Measurements from ENCODE around the gene ASIP. TPM values are rescaled to one million over a fixed set of nuclear protein-coding genes. Genes with fewer than 3 reads are reported as not detected.
"Not testable (repeated sequence)": the region's sequence is repeated elsewhere in the genome, so short reads cannot be mapped to it uniquely, and the experiment has no call there.

Gene ASIP, protein sequence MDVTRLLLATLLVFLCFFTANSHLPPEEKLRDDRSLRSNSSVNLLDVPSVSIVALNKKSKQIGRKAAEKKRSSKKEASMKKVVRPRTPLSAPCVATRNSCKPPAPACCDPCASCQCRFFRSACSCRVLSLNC
- total RNA-seq, result not detected in 2 replicates

DNA sequence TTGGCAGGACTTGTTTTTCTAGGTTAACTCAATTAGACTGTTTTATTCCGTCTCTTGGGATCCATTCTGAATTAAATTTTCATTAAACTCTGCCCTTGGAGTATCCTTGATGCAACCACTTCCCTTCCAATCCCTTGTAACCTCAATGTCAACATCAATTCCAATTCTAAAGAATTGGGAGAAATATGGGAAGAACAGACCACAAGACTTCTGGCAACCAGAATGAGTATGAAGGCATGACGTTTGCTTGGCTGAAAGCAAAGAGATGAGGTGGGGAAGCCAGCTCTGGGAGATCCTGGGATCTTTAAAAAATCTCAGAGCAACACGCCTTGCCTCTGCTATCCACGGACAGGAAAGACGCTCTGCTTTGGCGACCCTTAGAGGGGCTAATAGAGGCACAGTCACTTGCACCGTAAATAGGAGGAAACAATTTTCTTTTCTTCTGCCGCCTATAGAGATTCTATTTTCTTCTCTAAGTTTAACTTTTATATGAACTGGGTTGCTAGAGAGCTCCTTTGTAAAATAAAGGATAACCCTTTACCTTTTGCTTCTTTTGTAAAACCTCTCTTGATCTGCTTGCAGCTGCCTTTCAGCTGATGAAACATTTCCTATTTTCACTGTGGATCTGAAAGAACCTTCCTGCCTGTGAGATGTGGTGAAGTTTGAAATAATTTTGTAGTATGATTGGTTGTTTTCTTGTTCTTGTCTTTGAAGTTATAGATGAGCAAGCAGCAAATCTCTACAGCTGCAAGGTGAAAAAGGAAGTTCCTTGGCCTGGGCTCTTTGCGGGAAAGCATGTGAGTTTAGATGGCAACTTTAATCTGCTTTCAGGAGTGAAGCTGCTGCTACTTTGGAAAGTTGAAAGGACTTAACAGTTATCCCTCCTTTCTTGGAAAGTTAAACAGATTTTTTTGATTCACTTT is at the start of gene ASIP:
ASIP (plus strand) TSS at position 731 of the 923 bp plus-strand sequence. CDS start 18,952 bp downstream, outside the sequence.
- intact Hi-C loops (cut with micrococcal nuclease), result no loop called here
- no peak for DNase-seq (ENCODE audit: low spot score)
- no peak within 1 kb of the TSS for H3K27ac Mint-ChIP-seq
- H3K9me3 Mint-ChIP-seq, result peaks cover 16% of the 10 kb centered on the region
- no peak within 1 kb of the TSS for H3K4me3 Mint-ChIP-seq
- peaks cover 10% of the 10 kb centered on the region for H3K4me1 Mint-ChIP-seq (ENCODE audit: low read depth)
- H3K27me3 Mint-ChIP-seq (ENCODE audit: insufficient read depth), result peaks cover 7% of the 10 kb centered on the region
- H3K36me3 Mint-ChIP-seq (ENCODE audit: low read depth), result no peaks in the 10 kb centered on the region

DNA sequence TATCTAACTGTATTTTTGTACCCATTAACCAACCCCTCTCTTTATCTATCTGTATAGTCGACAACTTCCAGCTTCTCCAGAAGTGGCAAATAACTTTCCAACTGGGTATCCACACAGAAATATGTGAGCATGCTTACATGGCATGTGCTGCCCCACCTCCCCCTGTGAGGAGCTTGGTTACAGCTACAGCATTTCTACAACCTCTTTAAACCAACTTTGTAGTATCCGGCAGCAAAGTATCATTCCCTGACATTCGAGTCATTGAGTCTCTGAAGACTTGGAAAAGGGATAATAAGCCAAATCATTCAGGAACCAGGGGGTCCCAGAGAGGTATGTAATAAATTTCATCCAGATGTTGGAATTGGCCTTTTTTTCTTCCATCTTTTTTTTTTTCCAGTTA is 48.2 kb upstream of the ASIP start:
- intact Hi-C loops (cut with micrococcal nuclease), result no loop called here
- H3K4me1 Mint-ChIP-seq (ENCODE audit: low read depth), result no peaks in the 10 kb centered on the region
- H3K4me3 Mint-ChIP-seq, result no peak overlapping the region
- no peak for DNase-seq (ENCODE audit: low spot score)
- H3K9me3 Mint-ChIP-seq, result no peaks in the 10 kb centered on the region
- H3K27ac Mint-ChIP-seq, result no peak overlapping the region
- peaks cover 12% of the 10 kb centered on the region for H3K27me3 Mint-ChIP-seq (ENCODE audit: insufficient read depth)
- H3K36me3 Mint-ChIP-seq (ENCODE audit: low read depth), result no peaks in the 10 kb centered on the region

DNA sequence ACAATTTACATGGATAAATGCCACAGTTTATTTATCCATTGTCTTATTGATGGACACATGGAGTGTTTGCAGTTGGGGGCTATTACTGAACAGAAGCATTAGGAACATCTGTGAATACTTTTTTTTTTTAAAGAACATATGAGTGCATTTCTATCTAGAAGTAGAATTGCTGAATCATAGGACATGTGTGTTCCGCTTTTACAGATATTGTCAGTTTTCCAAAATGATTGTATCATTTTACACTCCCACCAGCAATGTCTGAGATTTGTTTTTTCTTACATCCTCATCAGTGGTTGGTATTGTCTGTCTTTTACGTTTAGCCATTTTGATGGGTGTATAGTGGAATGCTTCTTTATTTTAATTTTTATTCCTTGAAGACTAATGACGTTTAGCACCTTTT is 42.0 kb upstream of the ASIP start:
- no peaks in the 10 kb centered on the region for H3K9me3 Mint-ChIP-seq
- no peaks in the 10 kb centered on the region for H3K36me3 Mint-ChIP-seq (ENCODE audit: low read depth)
- H3K4me1 Mint-ChIP-seq (ENCODE audit: low read depth), result no peaks in the 10 kb centered on the region
- no peak overlapping the region for H3K4me3 Mint-ChIP-seq
- intact Hi-C loops (cut with micrococcal nuclease), result no loop called here
- no peak for DNase-seq (ENCODE audit: low spot score)
- no peak overlapping the region for H3K27ac Mint-ChIP-seq
- H3K27me3 Mint-ChIP-seq (ENCODE audit: insufficient read depth), result peaks cover 25% of the 10 kb centered on the region

DNA sequence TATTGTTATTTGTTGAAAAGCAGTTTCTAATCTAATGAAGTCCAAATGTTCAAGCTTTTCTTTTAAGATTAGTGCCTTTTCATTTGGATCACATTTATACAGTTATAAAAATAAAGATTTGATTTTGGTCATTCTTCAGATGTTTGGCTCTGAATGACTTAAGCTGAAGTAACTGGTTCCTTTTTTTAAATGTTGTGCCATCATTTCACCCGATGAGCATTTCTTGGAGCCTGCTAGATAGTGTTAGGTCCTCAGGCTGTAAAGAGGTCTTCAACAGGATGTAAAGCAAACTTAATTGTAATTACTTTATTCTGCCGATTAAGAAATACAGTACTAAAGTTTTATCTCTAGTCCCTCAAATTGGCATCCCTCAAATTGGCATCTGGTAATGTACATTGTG is 41.2 kb upstream of the ASIP start:
- H3K27me3 Mint-ChIP-seq (ENCODE audit: insufficient read depth), result peaks cover 25% of the 10 kb centered on the region
- DNase-seq (ENCODE audit: low spot score), result no peak
- H3K36me3 Mint-ChIP-seq (ENCODE audit: low read depth), result no peaks in the 10 kb centered on the region
- H3K4me3 Mint-ChIP-seq, result no peak overlapping the region
- no peak overlapping the region for H3K27ac Mint-ChIP-seq
- intact Hi-C loops (cut with micrococcal nuclease), result no loop called here
- H3K4me1 Mint-ChIP-seq (ENCODE audit: low read depth), result peaks cover 2% of the 10 kb centered on the region
- H3K9me3 Mint-ChIP-seq, result no peaks in the 10 kb centered on the region

DNA sequence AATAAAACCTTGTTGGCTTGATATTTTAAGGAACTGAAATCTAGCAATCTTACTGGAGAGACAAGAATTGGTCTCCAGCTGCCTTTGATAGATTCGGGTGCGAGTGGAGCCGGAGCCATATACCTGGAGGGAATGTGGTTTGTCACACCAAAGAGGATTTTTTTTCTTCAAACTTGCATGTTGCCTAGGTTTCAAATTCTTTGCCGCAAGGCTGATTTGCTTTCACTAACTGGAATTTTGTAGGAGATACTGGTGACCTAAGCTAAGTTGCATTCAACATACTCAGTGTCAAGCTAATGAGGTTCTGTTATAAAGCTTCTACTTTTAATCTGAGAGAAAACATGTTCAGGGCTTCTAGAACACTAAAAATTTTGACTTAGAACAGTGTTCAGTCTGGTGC is 39.7 kb upstream of the ASIP start:
- intact Hi-C loops (cut with micrococcal nuclease), result no loop called here
- no peaks in the 10 kb centered on the region for H3K9me3 Mint-ChIP-seq

DNA sequence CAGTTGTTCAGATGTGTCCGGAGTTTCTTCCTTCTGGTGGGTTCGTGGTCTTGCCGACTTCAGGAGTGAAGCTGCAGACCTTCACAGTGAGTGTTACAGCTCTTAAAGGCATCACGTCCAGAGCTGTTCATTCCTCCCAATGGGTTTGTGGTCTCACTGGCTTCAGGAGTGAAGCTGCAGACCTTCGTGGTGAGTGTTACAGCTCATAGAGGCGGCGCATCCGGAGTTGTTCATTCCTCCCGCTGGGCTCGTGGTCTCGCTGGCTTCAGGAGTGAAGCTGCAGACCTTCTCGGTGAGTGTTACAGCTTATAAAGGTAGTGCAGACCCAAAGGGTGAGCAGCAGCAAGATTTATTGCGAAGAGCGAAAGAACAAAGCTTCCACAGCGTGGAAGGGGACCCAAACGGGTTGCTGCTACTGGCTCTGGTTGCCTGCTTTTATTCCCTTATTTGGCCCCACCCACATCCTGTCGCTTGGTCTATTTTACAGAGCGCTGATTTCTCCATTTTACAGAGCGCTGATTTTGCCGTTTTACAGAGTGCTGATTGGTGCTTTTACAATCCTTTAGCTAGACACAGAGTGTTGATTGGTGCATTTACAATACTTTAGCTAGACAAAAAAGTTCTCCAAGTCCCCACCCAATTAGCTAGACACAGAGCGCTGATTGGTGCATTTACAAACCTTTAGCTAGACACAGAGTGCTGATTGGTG is 35.9 kb upstream of the ASIP start:
- peak overlapping the region; percentile 71 for H3K4me3 Mint-ChIP-seq
- H3K27ac Mint-ChIP-seq; H3K9me3 Mint-ChIP-seq; H3K4me1 Mint-ChIP-seq (ENCODE audit: low read depth); DNase-seq (ENCODE audit: low spot score); intact Hi-C loops (cut with micrococcal nuclease); H3K36me3 Mint-ChIP-seq (ENCODE audit: low read depth): not testable (repeated sequence)
- H3K27me3 Mint-ChIP-seq (ENCODE audit: insufficient read depth), result peaks cover 15% of the 10 kb centered on the region

More for the DNA sequence above, 39.7 kb upstream of the ASIP start:
- Mint-ChIP-seq H3K27ac (no peak overlapping the region), H3K4me3 (no peak overlapping the region), H3K36me3 (ENCODE audit: low read depth) (no peaks in the 10 kb centered on the region), H3K4me1 (ENCODE audit: low read depth) (peaks cover 5% of the 10 kb centered on the region), H3K27me3 (ENCODE audit: insufficient read depth) (peaks cover 23% of the 10 kb centered on the region)
- DNase-seq (ENCODE audit: low spot score), result no peak

DNA sequence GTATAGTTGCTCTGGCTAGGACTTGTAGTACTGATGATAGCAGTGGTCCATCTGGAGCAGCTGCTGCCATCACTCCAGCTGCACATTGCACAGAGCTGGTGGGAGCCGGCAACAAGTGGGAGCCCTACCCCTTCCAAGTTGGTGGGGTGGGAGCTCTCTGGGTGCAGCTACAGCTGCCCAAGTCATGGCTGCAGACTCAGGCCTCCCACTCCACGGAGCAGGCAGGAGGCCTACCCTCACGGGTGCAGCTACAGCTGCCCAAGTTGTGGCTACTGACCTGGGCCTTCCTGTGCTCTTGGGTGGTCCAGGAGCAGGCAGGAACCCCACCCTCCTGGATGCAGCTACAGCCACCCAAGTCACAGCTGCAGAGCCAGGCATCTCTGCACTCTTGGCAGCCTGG is 32.1 kb upstream of the ASIP start:
- H3K4me3 Mint-ChIP-seq, result no peak overlapping the region
- H3K27ac Mint-ChIP-seq, result no peak overlapping the region
- intact Hi-C loops (cut with micrococcal nuclease), result no loop called here
- H3K4me1 Mint-ChIP-seq (ENCODE audit: low read depth), result peaks cover 5% of the 10 kb centered on the region
- peaks cover 6% of the 10 kb centered on the region for H3K27me3 Mint-ChIP-seq (ENCODE audit: insufficient read depth)
- H3K9me3 Mint-ChIP-seq, result peaks cover 11% of the 10 kb centered on the region
- DNase-seq (ENCODE audit: low spot score), result no peak
- H3K36me3 Mint-ChIP-seq (ENCODE audit: low read depth), result no peaks in the 10 kb centered on the region

DNA sequence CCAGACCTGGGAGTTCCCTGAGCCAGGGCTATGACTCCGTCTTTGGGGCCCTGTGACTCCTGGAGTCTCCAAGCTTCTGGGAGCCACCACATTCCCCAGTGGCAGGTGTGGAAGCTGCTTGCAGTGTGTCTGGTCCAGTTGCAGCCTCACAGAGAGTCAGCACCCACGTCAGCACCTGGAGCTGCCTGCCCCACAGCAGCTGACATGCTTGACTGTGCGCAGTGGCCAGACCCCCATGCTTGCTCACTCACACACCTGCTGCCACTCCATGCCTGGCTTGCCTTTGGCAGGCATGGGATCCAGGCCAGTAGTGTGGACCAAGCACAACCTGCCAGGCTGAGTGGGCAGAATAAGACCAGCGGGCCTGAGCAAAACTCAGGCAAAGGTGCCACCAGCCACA is 31.0 kb upstream of the ASIP start:
- Mint-ChIP-seq H3K27me3 (ENCODE audit: insufficient read depth) (peaks cover 6% of the 10 kb centered on the region), H3K27ac (no peak overlapping the region), H3K36me3 (ENCODE audit: low read depth) (no peaks in the 10 kb centered on the region), H3K9me3 (peaks cover 11% of the 10 kb centered on the region), H3K4me3 (no peak overlapping the region), H3K4me1 (ENCODE audit: low read depth) (peaks cover under 1% of the 10 kb centered on the region)
- intact Hi-C loops (cut with micrococcal nuclease), result no loop called here
- DNase-seq (ENCODE audit: low spot score), result no peak

DNA sequence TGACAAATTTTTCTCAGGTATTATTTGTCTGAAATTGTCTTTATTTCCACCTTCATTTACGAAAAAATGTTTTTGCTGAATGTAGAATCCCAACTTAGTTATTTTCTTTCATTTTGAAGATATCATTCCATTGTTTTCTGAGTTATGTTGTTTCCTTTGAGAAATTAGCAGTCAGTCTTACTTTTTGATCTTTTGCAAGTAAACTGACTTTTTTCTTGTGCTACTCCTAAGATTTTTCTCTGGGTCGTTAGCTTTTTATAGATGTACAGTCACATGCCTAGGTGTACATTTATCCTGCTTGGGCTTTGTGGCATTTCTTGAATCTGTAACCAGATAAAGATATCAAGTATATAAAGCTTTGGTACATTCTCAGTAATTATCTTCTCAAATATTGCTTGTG is 29.6 kb upstream of the ASIP start:
- H3K36me3 Mint-ChIP-seq (ENCODE audit: low read depth), result no peaks in the 10 kb centered on the region
- peaks cover 11% of the 10 kb centered on the region for H3K9me3 Mint-ChIP-seq
- no peak for DNase-seq (ENCODE audit: low spot score)
- peaks cover 5% of the 10 kb centered on the region for H3K4me1 Mint-ChIP-seq (ENCODE audit: low read depth)
- peaks cover 11% of the 10 kb centered on the region for H3K27me3 Mint-ChIP-seq (ENCODE audit: insufficient read depth)
- H3K4me3 Mint-ChIP-seq, result no peak overlapping the region
- H3K27ac Mint-ChIP-seq, result no peak overlapping the region
- intact Hi-C loops (cut with micrococcal nuclease), result no loop called here

DNA sequence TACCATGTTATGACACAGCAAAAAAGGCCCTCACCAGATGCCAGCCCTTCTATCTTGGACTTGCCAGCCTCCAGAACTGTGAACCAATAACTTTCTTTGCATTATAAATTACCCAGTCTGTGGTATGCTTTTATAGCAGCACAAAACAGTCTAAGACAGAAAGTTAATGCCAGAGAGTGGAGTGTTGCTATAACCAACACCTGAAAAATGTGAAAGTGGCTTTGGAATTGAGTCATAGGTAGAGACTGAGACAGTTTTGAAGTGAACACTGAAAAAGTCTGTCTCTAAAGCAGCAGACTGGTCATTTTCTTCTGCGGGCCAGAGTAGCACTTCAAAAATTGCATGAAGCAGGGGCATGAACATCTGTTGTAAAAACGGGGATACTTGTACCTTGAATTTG is 28.0 kb upstream of the ASIP start:
- intact Hi-C loops (cut with micrococcal nuclease), result no loop called here
- H3K9me3 Mint-ChIP-seq, result peaks cover 11% of the 10 kb centered on the region
- no peak for DNase-seq (ENCODE audit: low spot score)

DNA sequence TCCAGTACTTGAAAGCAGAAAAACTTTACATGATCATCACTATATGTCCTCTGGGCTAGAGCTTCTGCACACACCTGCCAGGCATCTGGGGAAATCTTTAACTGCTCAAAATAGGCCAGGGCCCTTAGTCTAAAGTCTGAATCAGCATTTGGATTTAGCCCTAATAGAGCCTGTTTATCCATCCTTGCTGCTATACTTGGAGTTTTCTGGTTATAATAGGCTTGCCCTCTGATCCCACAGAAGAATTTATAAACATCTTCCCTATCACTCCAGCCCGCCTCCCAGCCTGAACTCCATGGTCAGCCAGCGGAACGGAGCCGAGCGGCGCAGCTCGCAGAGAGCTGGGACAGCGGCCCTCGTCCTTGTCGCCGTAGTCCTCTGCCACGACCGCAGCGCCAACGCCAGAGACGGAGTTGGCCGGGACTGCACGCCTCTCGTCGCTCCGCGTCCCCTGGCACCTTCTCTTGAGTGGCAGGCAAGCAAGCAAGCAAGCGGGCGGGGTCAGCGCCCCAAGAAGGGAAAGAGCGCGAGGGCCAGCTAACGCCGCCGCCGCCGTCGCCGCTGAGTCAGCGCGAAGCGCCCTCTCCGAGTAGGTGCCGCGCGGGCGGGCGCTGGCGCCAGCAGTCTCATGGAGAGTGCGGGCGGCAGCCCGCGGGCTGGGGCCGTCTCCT is 25.4 kb upstream of the ASIP start:
- DNase-seq (ENCODE audit: low spot score), result peak; percentile 25
- peaks cover 7% of the 10 kb centered on the region for H3K9me3 Mint-ChIP-seq
- intact Hi-C loops (cut with micrococcal nuclease), result no loop called here
- H3K27ac Mint-ChIP-seq, result no peak overlapping the region
- H3K4me3 Mint-ChIP-seq, result peak overlapping the region; percentile 66
- peaks cover 7% of the 10 kb centered on the region for H3K4me1 Mint-ChIP-seq (ENCODE audit: low read depth)
- H3K36me3 Mint-ChIP-seq (ENCODE audit: low read depth), result no peaks in the 10 kb centered on the region
- peaks cover 25% of the 10 kb centered on the region for H3K27me3 Mint-ChIP-seq (ENCODE audit: insufficient read depth)

More for the DNA sequence above, 28.0 kb upstream of the ASIP start:
- peaks cover 7% of the 10 kb centered on the region for H3K4me1 Mint-ChIP-seq (ENCODE audit: low read depth)
- peaks cover 16% of the 10 kb centered on the region for H3K27me3 Mint-ChIP-seq (ENCODE audit: insufficient read depth)
- no peaks in the 10 kb centered on the region for H3K36me3 Mint-ChIP-seq (ENCODE audit: low read depth)
- H3K27ac Mint-ChIP-seq, result no peak overlapping the region
- no peak overlapping the region for H3K4me3 Mint-ChIP-seq

DNA sequence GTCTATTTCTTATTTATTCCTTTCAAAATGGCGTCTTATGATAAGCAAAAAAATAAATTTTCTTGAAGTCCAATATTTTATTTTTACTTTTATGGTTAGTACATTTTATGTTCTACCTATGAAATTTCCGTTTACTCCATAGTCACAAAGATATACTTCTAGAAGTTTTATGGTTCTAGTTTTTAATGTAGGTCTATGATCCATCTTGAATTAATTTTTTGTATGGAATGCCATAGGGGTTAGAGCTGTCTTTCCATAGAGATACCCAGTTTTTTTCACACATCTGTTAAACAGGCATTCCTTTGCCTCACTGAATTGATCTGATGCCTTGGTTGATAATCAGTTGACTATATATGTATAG is 24.9 kb upstream of the ASIP start:
- H3K36me3 Mint-ChIP-seq (ENCODE audit: low read depth), result no peaks in the 10 kb centered on the region
- peaks cover 7% of the 10 kb centered on the region for H3K9me3 Mint-ChIP-seq
- intact Hi-C loops (cut with micrococcal nuclease), result no loop called here
- H3K27me3 Mint-ChIP-seq (ENCODE audit: insufficient read depth), result peaks cover 25% of the 10 kb centered on the region
- H3K4me3 Mint-ChIP-seq, result peak overlapping the region; percentile 66
- H3K4me1 Mint-ChIP-seq (ENCODE audit: low read depth), result peaks cover 7% of the 10 kb centered on the region
- no peak for DNase-seq (ENCODE audit: low spot score)
- no peak overlapping the region for H3K27ac Mint-ChIP-seq

DNA sequence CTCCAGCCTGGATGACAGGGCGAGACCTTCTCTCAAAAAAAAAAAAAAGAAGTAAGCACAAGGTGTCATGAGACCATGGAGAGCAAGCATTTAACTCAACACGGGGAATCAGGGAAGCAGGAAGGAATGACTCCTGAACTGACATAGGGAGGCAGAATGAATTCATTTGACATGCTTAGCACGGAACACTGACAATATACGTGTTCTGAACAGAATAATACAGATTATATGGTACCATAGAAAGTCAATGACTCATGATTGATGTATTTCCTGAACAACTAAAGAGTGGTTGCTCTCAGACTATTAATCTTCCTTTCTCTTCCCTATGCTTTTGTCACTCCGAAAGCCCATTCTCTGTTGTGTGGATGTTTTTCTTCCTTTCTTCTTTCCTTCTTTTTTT is 20.7 kb upstream of the ASIP start:
- no peaks in the 10 kb centered on the region for H3K36me3 Mint-ChIP-seq (ENCODE audit: low read depth)
- DNase-seq (ENCODE audit: low spot score), result no peak
- peaks cover 7% of the 10 kb centered on the region for H3K4me1 Mint-ChIP-seq (ENCODE audit: low read depth)
- intact Hi-C loops (cut with micrococcal nuclease), result no loop called here
- no peak overlapping the region for H3K4me3 Mint-ChIP-seq
- H3K9me3 Mint-ChIP-seq, result no peaks in the 10 kb centered on the region
- H3K27me3 Mint-ChIP-seq (ENCODE audit: insufficient read depth), result peaks cover 25% of the 10 kb centered on the region
- H3K27ac Mint-ChIP-seq, result no peak overlapping the region
